ENCODE data around the gene AGBL4. TPM values are rescaled to one million over a fixed set of nuclear protein-coding genes. Genes with fewer than 3 reads are reported as not detected.
"Not testable (repeated sequence)": the region's sequence is repeated elsewhere in the genome, so short reads cannot be mapped to it uniquely, and the experiment has no call there.

The AGBL4 gene
- polyA plus RNA-seq, 3 donors from 2014 or later, result not detected

- Mint-ChIP-seq H3K27ac (no peak overlapping the region), H3K36me3 (no peaks in the 10 kb centered on the region)
Measured at GRCh38 chr1:49346767-49347349, 676.9 kb downstream of the AGBL4 start.

GRCh38 chr1:49340576-49340975 lies 683.2 kb downstream of the AGBL4 start:
- no peak for DNase-seq

More at GRCh38 chr1:49346767-49347349, 676.9 kb downstream of the AGBL4 start:
- Mint-ChIP-seq H3K27me3 (ENCODE audit: low read depth in 3 of 3) (no peaks in the 10 kb centered on the region), H3K4me3 (no peak overlapping the region), H3K4me1 (no peaks in the 10 kb centered on the region), H3K9me3 (peaks cover 2 to 10% (median 5%) of the 10 kb centered on the region in 6 donors)
- no peak for DNase-seq

GRCh38 chr1:49339043-49339442 lies 684.7 kb downstream of the AGBL4 start:
- Mint-ChIP-seq H3K4me1 (no peaks in the 10 kb centered on the region), H3K9me3 (peaks cover 0 to 14% (median 4%) of the 10 kb centered on the region in 6 donors), H3K36me3 (no peaks in the 10 kb centered on the region), H3K27ac (no peak overlapping the region), H3K4me3 (no peak overlapping the region), H3K27me3 (ENCODE audit: low read depth in 3 of 3) (peaks cover 0 to 2% (median 1%) of the 10 kb centered on the region in 3 donors)
- DNase-seq, result no peak

More at GRCh38 chr1:49340576-49340975, 683.2 kb downstream of the AGBL4 start:
- Mint-ChIP-seq H3K27me3 (ENCODE audit: low read depth in 3 of 3) (peaks cover 0 to 2% (median 1%) of the 10 kb centered on the region in 3 donors), H3K9me3 (peaks cover 0 to 14% (median 4%) of the 10 kb centered on the region in 6 donors), H3K36me3 (no peaks in the 10 kb centered on the region), H3K4me1 (no peaks in the 10 kb centered on the region), H3K27ac (no peak overlapping the region), H3K4me3 (no peak overlapping the region)

- peaks cover 0 to 14% (median 4%) of the 10 kb centered on the region in 6 donors for H3K9me3 Mint-ChIP-seq
- H3K4me3 Mint-ChIP-seq, result no peak overlapping the region
- DNase-seq, result no peak
- H3K27ac Mint-ChIP-seq, result no peak overlapping the region
- H3K27me3 Mint-ChIP-seq (ENCODE audit: low read depth in 3 of 3), result peaks cover 0 to 4% (median 1%) of the 10 kb centered on the region in 3 donors
- no peaks in the 10 kb centered on the region for H3K4me1 Mint-ChIP-seq
- H3K36me3 Mint-ChIP-seq, result no peaks in the 10 kb centered on the region
Measured at GRCh38 chr1:49337251-49337650, 686.5 kb downstream of the AGBL4 start.

- peaks cover 0 to 4% (median 1%) of the 10 kb centered on the region in 3 donors for H3K27me3 Mint-ChIP-seq (ENCODE audit: low read depth in 3 of 3)
- H3K4me1 Mint-ChIP-seq, result no peaks in the 10 kb centered on the region
- no peak overlapping the region for H3K4me3 Mint-ChIP-seq
- no peak overlapping the region for H3K27ac Mint-ChIP-seq
- no peak for DNase-seq
- H3K36me3 Mint-ChIP-seq, result peaks cover 0 to 3% (median 0%) of the 10 kb centered on the region in 3 donors
- peaks cover 0 to 8% (median 4%) of the 10 kb centered on the region in 6 donors for H3K9me3 Mint-ChIP-seq
Measured at GRCh38 chr1:49333906-49334305, 689.8 kb downstream of the AGBL4 start.

GRCh38 chr1:49331066-49331852 lies 692.5 kb downstream of the AGBL4 start:
- DNase-seq, result no peak
- Mint-ChIP-seq H3K4me1 (no peaks in the 10 kb centered on the region), H3K27ac (no peak overlapping the region), H3K36me3 (peaks cover 0 to 3% (median 0%) of the 10 kb centered on the region in 3 donors), H3K9me3 (peaks cover 0 to 10% (median 6%) of the 10 kb centered on the region in 6 donors), H3K27me3 (ENCODE audit: low read depth in 3 of 3) (peaks cover 0 to 2% (median 1%) of the 10 kb centered on the region in 3 donors), H3K4me3 (no peak overlapping the region)

GRCh38 chr1:49323925-49324540 lies 699.7 kb downstream of the AGBL4 start:
- H3K4me3 Mint-ChIP-seq, result no peak overlapping the region
- no peaks in the 10 kb centered on the region for H3K27me3 Mint-ChIP-seq (ENCODE audit: low read depth in 3 of 3)
- no peak for DNase-seq
- H3K4me1 Mint-ChIP-seq, result no peaks in the 10 kb centered on the region
- no peaks in the 10 kb centered on the region for H3K36me3 Mint-ChIP-seq
- peaks cover 0 to 14% (median 4%) of the 10 kb centered on the region in 6 donors for H3K9me3 Mint-ChIP-seq
- no peak overlapping the region for H3K27ac Mint-ChIP-seq

- not testable (repeated sequence) for H3K27ac Mint-ChIP-seq; H3K27me3 Mint-ChIP-seq (ENCODE audit: low read depth in 3 of 3); H3K36me3 Mint-ChIP-seq; H3K4me1 Mint-ChIP-seq; H3K4me3 Mint-ChIP-seq; DNase-seq
- peaks cover 0 to 10% (median under 1%) of the 10 kb centered on the region in 6 donors for H3K9me3 Mint-ChIP-seq
Measured at GRCh38 chr1:49320493-49320892, 703.3 kb downstream of the AGBL4 start.

GRCh38 chr1:49319426-49319963 lies 704.3 kb downstream of the AGBL4 start:
- H3K4me1 Mint-ChIP-seq, result no peaks in the 10 kb centered on the region
- peaks cover 0 to 13% (median 4%) of the 10 kb centered on the region in 6 donors for H3K9me3 Mint-ChIP-seq
- no peaks in the 10 kb centered on the region for H3K36me3 Mint-ChIP-seq
- DNase-seq, result no peak
- no peak overlapping the region for H3K4me3 Mint-ChIP-seq
- H3K27ac Mint-ChIP-seq, result no peak overlapping the region
- H3K27me3 Mint-ChIP-seq (ENCODE audit: low read depth in 3 of 3), result no peaks in the 10 kb centered on the region

GRCh38 chr1:49318218-49318617 lies 705.5 kb downstream of the AGBL4 start:
- Mint-ChIP-seq H3K27me3 (ENCODE audit: low read depth in 3 of 3) (no peaks in the 10 kb centered on the region), H3K4me1 (no peaks in the 10 kb centered on the region), H3K36me3 (no peaks in the 10 kb centered on the region), H3K27ac (no peak overlapping the region), H3K4me3 (no peak overlapping the region), H3K9me3 (peaks cover 0 to 13% (median 4%) of the 10 kb centered on the region in 6 donors)
- DNase-seq, result no peak

GRCh38 chr1:49307457-49307856 lies 716.3 kb downstream of the AGBL4 start:
- peaks cover 3 to 20% (median 12%) of the 10 kb centered on the region in 6 donors for H3K9me3 Mint-ChIP-seq
- H3K4me1 Mint-ChIP-seq, result no peaks in the 10 kb centered on the region
- no peak overlapping the region for H3K27ac Mint-ChIP-seq
- H3K4me3 Mint-ChIP-seq, result no peak overlapping the region
- no peak for DNase-seq
- H3K36me3 Mint-ChIP-seq, result no peaks in the 10 kb centered on the region
- H3K27me3 Mint-ChIP-seq (ENCODE audit: low read depth in 3 of 3), result peaks cover 1 to 4% (median 2%) of the 10 kb centered on the region in 3 donors

GRCh38 chr1:49306507-49307070 lies 717.2 kb downstream of the AGBL4 start:
- Mint-ChIP-seq H3K4me1 (no peaks in the 10 kb centered on the region), H3K4me3 (no peak overlapping the region), H3K27ac (no peak overlapping the region), H3K27me3 (ENCODE audit: low read depth in 3 of 3) (peaks cover 1 to 4% (median 2%) of the 10 kb centered on the region in 3 donors), H3K36me3 (no peaks in the 10 kb centered on the region), H3K9me3 (peaks cover 3 to 20% (median 12%) of the 10 kb centered on the region in 6 donors)
- DNase-seq, result no peak

- H3K27ac Mint-ChIP-seq; H3K4me1 Mint-ChIP-seq; DNase-seq; H3K4me3 Mint-ChIP-seq; H3K36me3 Mint-ChIP-seq; H3K27me3 Mint-ChIP-seq (ENCODE audit: low read depth in 3 of 3): not testable (repeated sequence)
- H3K9me3 Mint-ChIP-seq, result peaks cover 2 to 19% (median 12%) of the 10 kb centered on the region in 6 donors
Measured at GRCh38 chr1:49302400-49302799, 721.4 kb downstream of the AGBL4 start.

Data from immature natural killer cell (primary cell).